GM12878 (cell line): Measurements from ENCODE around the gene LSAMP. TPM values are rescaled to one million over a fixed set of nuclear protein-coding genes. Genes with fewer than 3 reads are reported as not detected.

Source experiments
- ATF3 ChIP-seq: IDR thresholded peaks from 2 replicates; pipeline ENCODE4 v1.6.1; 2011; ENCODE audit warnings: low read depth, mild to moderate bottlenecking, low read length, moderate library complexity, borderline replicate concordance; ENCODE audit errors: extremely low read depth
- E2F8 ChIP-seq: fragments of 450-650 bp; IDR thresholded peaks from 2 replicates; pipeline ENCODE4 v1.6.1; 2018; ENCODE audit warnings: mild to moderate bottlenecking, low read depth, moderate library complexity; ENCODE audit not compliant: partially characterized antibody
- HDAC2 ChIP-seq: fragments of 200-600 bp; sonication (generic); IDR thresholded peaks from 2 replicates; pipeline ENCODE4 v1.6.1; 2017
- KLF5 ChIP-seq: fragments of 450-650 bp; IDR thresholded peaks from 2 replicates; pipeline ENCODE4 v1.6.1; 2014; ENCODE audit warnings: mild to moderate bottlenecking; ENCODE audit not compliant: partially characterized antibody
- RUNX3 ChIP-seq: IDR thresholded peaks from 2 replicates; pipeline ENCODE4 v1.6.1; 2012; ENCODE audit warnings: low read length, inconsistent platforms
- ZNF592 ChIP-seq: fragments of 450-650 bp; IDR thresholded peaks from 2 replicates; pipeline ENCODE4 v1.6.1; 2017; ENCODE audit warnings: mild to moderate bottlenecking, moderate library complexity
- polyA plus RNA-seq, 11 experiments: library from polyadenylated mRNA; depleted of rRNA in 4 of 11; unstranded in 6 of 11; stranded (reverse) in 5 of 11; fragments of >200 nt; fragmentation: Nextera tagmentation in 4 of 11; fragmentation: Illumina TruSeq in 1 of 11; extraction: Ambion mirVana in 4 of 11; extraction: Trizol in 1 of 11; gene quantifications; 1 replicate in 1 of 11; 2 replicates in 10 of 11; pipeline versions ENCODE4 v1.2.1 to v1.2.3, GENCODE V29; 2011 to 2016; ENCODE audit warnings: inconsistent platforms in 2 of 11, missing spikeins in 2 of 11, low read depth in 1 of 11
- total RNA-seq, 4 experiments: library from RNA; depleted of rRNA in 3 of 4; stranded (reverse); fragments of >200 nt in 3 of 4; fragmentation: Illumina TruSeq in 1 of 4; extraction: Trizol in 1 of 4; gene quantifications; 2 replicates each; pipeline versions ENCODE4 v1.2.1 to v1.2.3, GENCODE V29; 2013 to 2021

LSAMP gene
- total and polyA plus RNA-seq, 10 of the 15 experiments (the other 5 are each of a cell fraction or from before 2014, with no cell fraction given): 2.0 to 12.7 (median 6.5) TPM

GRCh38 chr3:115977866-115978265 is 467.4 kb downstream of the LSAMP start (continued):
- TF ChIP-seq E2F8 (no peak), RUNX3 (no peak), HDAC2 (no peak), ATF3 (no peak), KLF5 (no peak), ZNF592 (no peak)
